Neural cell (in vitro differentiated cells): ENCODE measurements around the gene BTN2A1.

Experiments
- EZH2 ChIP-seq: fragments of 200-600, 300-800 bp; shearing (Covaris generic), sonication (generic); IDR thresholded peaks from 2 replicates; pipeline ENCODE4 v1.6.1; 2014; ENCODE audit warnings: antibody characterized with exemption, low read length, borderline replicate concordance, mild to moderate bottlenecking; ENCODE audit not compliant: insufficient read depth, poor library complexity, severe bottlenecking
- POLR2AphosphoS5 ChIP-seq: IDR thresholded peaks from 2 replicates; pipeline ENCODE4 v1.6.1; 2012
- RAD21 ChIP-seq: fragments of 450-650 bp; conservative IDR thresholded peaks from 2 replicates; pipeline ENCODE4 v1.6.1; 2014; ENCODE audit warnings: antibody characterized with exemption, mild to moderate bottlenecking, moderate library complexity
- SMC3 ChIP-seq: fragments of 450-650 bp; conservative IDR thresholded peaks from 2 replicates; pipeline ENCODE4 v1.6.1; 2014; ENCODE audit warnings: antibody characterized with exemption, mild to moderate bottlenecking, moderate library complexity; ENCODE audit not compliant: poor library complexity
- TAF1 ChIP-seq: IDR thresholded peaks from 2 replicates; pipeline ENCODE4 v1.6.1; 2012; ENCODE audit warnings: low read depth
- TF ChIP-seq, protein P1 (sequence below): fragments of 450-650 bp; IDR thresholded peaks from 2 replicates; pipeline ENCODE4 v1.5.1; 2014; ENCODE audit warnings: antibody characterized with exemption, mild to moderate bottlenecking, moderate library complexity; ENCODE audit not compliant: poor library complexity, severe bottlenecking
- TF ChIP-seq, protein P2 (sequence below): IDR thresholded peaks from 2 replicates; pipeline ENCODE4 v1.6.1; 2012; ENCODE audit warnings: borderline replicate concordance

DNA sequence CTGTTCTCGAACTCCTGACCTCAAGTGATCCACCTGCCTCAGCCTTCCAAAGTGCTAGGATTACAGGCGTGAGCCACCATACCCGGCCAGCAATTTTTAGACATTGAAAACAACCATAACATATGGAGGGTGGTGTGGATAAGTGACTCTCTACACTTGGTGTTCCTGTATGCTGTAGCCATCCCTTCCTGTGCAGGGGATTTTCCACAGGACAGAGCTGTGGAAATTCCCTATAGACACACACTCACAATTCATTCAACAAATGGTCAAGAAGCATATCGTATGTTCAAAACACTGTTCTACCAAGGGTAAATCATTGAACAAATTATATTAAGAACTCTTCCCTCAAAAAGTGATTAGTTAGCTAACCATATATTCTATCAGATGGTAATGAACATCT lies 6.3 kb downstream of the BTN2A1 start:
- TF ChIP-seq, protein P1, sequence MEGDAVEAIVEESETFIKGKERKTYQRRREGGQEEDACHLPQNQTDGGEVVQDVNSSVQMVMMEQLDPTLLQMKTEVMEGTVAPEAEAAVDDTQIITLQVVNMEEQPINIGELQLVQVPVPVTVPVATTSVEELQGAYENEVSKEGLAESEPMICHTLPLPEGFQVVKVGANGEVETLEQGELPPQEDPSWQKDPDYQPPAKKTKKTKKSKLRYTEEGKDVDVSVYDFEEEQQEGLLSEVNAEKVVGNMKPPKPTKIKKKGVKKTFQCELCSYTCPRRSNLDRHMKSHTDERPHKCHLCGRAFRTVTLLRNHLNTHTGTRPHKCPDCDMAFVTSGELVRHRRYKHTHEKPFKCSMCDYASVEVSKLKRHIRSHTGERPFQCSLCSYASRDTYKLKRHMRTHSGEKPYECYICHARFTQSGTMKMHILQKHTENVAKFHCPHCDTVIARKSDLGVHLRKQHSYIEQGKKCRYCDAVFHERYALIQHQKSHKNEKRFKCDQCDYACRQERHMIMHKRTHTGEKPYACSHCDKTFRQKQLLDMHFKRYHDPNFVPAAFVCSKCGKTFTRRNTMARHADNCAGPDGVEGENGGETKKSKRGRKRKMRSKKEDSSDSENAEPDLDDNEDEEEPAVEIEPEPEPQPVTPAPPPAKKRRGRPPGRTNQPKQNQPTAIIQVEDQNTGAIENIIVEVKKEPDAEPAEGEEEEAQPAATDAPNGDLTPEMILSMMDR, result no peak
- TF ChIP-seq RAD21 (no peak), SMC3 (no peak), POLR2AphosphoS5 (no peak), TAF1 (no peak), EZH2 (no peak)
- TF ChIP-seq, protein P2, sequence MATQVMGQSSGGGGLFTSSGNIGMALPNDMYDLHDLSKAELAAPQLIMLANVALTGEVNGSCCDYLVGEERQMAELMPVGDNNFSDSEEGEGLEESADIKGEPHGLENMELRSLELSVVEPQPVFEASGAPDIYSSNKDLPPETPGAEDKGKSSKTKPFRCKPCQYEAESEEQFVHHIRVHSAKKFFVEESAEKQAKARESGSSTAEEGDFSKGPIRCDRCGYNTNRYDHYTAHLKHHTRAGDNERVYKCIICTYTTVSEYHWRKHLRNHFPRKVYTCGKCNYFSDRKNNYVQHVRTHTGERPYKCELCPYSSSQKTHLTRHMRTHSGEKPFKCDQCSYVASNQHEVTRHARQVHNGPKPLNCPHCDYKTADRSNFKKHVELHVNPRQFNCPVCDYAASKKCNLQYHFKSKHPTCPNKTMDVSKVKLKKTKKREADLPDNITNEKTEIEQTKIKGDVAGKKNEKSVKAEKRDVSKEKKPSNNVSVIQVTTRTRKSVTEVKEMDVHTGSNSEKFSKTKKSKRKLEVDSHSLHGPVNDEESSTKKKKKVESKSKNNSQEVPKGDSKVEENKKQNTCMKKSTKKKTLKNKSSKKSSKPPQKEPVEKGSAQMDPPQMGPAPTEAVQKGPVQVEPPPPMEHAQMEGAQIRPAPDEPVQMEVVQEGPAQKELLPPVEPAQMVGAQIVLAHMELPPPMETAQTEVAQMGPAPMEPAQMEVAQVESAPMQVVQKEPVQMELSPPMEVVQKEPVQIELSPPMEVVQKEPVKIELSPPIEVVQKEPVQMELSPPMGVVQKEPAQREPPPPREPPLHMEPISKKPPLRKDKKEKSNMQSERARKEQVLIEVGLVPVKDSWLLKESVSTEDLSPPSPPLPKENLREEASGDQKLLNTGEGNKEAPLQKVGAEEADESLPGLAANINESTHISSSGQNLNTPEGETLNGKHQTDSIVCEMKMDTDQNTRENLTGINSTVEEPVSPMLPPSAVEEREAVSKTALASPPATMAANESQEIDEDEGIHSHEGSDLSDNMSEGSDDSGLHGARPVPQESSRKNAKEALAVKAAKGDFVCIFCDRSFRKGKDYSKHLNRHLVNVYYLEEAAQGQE, result no peak
